ENCODE data around the gene MEI1.

DNA sequence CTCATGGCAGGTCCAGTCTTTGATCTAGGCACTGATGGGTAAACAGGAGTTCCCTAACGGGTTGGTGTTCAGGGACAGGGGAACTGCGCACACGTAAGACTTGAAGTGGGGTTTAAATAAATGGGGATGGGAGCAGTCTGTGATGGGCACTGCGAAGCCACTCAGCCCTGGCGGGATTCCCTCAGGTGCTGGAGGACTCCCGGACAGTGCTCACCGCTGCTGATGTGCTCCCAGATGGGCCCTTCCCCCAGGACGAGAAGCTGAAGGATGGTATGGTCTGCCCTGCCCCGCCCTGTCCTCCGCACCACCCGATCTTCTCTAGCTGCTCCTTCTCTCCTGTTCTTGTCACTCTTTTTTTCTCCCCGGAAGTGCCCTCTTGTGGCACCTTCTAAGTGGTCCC lies 110.7 kb downstream of the MEI1 start:
- TF ChIP-seq, protein P1, sequence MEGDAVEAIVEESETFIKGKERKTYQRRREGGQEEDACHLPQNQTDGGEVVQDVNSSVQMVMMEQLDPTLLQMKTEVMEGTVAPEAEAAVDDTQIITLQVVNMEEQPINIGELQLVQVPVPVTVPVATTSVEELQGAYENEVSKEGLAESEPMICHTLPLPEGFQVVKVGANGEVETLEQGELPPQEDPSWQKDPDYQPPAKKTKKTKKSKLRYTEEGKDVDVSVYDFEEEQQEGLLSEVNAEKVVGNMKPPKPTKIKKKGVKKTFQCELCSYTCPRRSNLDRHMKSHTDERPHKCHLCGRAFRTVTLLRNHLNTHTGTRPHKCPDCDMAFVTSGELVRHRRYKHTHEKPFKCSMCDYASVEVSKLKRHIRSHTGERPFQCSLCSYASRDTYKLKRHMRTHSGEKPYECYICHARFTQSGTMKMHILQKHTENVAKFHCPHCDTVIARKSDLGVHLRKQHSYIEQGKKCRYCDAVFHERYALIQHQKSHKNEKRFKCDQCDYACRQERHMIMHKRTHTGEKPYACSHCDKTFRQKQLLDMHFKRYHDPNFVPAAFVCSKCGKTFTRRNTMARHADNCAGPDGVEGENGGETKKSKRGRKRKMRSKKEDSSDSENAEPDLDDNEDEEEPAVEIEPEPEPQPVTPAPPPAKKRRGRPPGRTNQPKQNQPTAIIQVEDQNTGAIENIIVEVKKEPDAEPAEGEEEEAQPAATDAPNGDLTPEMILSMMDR (conservative IDR thresholded peaks at IDR 0.05): no peak
- TF ChIP-seq EZH2 (IDR thresholded peaks at IDR 0.05; ENCODE audit: low read depth): no peak
